GM21515 (cell line): ENCODE data around the gene RAET1G.
"Not testable (repeated sequence)": the region's sequence is repeated elsewhere in the genome, so short reads cannot be mapped to it uniquely, and the experiment has no call there.

ENCODE experiments used
- ATAC-seq: cut with Tn5 transposase; IDR thresholded peaks from one replicate; pipeline ENCODE4 v1.9.1; 2021; ENCODE audit not compliant: unreplicated experiment

RAET1G gene

DNA sequence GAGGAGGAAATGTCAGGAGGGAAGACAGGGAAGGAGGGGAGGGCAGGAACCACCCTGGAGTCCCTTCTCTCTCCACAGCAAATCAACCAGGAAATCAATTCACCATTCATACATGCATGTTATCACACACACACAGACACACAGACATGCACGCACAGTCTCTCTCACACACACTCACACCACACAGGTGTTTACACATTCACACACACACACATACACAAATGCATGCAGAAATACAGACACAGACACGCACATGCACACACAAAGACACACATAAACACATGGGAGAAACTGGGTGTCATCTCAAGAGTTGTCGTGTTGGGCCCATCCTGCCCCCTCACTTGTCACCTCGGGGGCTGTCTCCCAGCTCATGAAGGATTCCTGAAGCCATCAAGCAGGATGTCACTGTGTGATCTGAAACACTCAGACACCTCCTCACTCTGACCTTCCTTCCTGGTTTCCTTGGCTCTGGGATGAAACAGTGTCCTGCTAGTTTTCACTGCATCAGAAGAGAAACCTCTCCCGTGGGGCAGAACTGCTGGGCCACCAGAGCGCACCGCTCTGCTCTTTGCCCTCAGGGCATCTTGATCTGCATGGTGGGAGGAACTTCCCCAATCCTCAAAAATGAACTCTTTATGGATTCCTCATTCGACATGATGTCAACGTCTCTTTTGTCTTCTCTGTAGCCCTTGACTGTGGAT is 9.2 kb downstream of the RAET1G start:
- ATAC-seq, result no peak

DNA sequence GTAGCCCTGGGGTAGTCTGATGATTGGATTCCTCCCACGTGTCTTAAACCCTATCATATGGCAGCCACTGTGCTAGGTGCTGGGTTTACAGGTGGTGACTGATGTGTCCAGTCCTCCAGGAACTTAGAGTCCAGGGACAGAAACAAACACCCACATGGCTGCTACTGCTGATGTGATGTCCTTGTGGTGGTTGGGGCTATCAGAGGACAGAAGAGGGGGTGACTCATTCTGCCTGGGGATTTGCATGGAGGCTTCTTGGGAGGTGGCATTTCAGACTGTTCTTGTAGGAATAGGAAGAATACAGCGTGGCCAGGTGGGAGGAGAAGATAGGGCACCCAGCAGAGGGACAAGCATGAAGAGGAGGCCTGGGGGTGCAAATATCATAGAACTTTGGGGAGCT is 9.8 kb downstream of the RAET1G start:
- no peak for ATAC-seq

DNA sequence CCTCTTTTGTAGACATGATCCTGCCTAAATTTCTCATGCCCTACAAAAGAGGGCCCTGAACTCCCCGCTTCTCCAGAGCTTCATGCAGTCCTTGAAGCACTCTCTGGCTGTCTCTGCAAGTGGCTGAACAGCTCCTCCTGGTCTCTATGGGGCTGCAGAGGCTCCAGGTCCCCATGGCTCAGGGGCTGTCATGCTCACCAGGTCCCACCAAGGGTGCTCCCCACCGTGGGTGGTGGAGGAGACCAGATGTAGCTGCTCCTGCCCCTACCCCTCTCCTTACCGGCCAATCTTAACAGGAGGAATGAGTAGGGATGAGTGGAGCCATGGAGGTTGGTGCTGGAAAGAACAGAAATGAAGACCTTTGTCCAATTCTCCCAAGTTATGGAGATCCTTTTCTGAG is 10.2 kb downstream of the RAET1G start:
- ATAC-seq, result not testable (repeated sequence)

DNA sequence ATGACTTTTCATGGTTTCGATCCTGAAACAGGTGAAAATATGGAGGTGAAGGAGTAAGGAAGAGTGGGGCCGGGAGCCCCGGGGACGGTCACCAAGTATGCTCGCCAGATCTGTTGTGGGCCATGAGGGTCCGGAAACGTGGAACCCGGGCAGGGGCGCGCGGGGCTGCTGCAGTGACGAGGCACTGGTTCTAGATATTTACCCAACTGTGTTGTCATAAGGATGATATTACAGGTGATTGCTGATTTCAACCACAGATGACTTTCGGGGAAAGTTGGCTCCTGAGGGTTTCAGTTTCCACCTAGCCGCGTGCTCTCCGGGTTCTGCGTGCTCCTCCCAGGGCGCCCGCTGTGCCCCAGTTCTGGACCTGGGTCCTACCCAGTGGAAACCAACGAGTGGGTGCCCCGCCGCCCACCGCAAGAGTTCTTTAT is 12.2 kb downstream of the RAET1G start:
- ATAC-seq, result no peak

DNA sequence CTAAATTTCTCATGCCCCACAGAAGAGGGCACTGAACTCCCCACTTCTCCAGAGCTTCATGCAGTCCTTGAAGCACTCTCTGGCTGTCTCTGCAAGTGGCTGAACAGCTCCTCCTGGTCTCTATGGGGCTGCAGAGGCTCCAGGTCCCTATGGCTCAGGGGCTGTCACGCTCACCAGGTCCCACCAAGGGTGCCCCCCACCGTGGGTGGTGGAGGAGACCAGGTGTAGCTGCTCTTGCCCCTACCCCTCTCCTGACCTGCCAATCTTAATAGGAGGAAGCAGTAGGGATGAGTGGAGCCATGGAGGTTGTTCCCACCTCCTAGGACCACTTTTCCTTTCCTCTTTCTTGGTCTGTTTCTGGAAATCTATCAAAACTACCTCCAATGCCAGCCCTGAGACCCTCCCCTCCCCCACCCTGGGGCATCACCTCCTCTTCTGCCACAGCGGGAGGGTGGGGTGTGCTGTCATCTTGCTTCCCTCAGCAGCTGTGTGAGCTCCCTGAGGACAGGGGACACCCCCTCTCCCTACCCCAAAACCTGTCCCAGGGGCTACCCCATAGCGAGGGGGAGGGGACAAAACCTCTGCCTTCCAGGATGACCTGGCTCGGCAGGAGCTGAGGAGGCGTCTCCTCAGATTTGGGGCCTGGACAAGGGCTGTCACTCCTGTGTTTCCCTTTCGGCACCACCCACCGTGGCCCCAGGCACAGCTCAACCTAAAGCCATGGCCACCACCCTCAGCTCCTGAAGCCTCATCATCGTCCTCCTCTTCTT is 13.0 kb downstream of the RAET1G start:
- ATAC-seq, result no peak

DNA sequence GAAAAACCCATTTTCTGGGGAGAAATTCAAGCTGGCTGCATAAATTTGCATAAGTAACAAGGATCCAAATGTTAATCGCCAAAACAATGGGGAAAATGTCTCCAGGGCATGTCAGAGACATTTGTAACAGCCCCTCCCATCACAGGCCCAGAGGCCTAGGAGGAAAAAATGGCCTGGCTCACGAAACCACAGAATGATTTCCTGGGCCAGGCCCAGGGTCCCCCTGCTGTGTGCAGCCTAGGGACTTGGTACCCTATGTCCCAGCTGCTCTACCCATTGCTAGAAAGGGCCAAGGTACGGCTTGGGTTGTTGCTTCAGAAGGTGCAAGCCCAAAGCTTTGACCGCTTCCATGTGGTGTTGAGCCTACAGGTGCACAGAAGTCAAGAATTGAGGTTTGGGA is 14.4 kb downstream of the RAET1G start:
- ATAC-seq, result not testable (repeated sequence)

DNA sequence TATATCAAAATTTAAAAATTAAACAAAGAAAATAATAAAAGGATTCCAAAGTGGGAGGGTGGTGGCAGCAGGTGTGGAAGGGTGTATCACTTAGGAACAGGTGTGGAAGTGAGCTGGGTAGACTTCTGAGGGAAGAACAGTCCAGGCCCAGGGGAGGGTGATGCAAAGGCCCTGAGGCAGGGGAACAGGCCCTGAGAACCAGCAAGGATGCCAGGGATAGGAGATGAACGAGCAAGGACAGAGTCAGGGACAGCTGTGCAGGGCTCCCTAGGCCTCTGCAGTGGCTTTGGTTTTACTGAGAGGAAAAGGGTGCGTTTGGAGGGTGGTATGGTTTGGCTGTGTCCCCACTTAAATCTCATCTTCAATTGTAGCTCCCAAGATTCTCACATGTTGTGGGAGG is 15.6 kb downstream of the RAET1G start:
- no peak for ATAC-seq

DNA sequence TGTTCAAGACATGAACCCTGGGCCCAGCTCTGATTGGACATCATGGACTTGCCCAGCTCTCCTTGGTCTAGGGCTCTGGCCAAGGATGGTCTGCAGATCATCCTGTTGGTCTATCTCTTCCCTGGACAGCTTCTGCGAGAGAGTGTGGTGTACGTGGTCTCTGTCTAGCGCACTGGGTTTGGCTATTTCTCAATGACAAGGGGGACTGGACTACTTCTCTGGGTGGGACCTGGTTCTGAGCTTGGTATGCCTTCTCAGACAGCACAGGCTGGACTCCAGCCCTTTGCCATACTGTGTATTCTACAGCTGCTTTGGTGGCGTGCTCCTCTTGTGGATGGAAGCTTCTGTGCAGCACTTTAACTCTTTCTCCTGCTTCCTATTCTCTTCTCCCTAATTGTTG is 16.5 kb downstream of the RAET1G start:
- no peak for ATAC-seq

DNA sequence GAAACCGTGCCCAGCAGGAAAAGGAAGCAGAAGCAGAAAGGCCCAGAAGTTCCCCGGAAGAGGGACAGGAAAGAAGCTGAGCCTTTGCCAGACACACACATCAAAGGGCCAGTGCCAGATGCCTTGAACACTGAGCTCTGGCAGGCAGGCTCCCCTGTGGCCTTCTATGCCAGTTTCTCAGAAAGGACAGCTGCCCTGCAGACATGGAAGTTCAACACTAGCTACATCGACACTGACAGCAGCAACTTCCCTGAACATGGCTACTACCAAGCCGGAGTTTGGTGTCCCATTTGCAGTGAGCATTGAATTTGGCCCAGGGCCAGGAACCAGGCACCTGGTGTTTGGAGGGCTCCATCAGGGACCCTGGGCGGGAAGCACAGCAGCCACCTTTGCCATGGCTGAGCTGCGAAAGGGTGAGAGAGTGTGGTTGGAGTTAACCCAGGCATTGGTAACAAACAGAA is 17.0 kb downstream of the RAET1G start:
- no peak for ATAC-seq

DNA sequence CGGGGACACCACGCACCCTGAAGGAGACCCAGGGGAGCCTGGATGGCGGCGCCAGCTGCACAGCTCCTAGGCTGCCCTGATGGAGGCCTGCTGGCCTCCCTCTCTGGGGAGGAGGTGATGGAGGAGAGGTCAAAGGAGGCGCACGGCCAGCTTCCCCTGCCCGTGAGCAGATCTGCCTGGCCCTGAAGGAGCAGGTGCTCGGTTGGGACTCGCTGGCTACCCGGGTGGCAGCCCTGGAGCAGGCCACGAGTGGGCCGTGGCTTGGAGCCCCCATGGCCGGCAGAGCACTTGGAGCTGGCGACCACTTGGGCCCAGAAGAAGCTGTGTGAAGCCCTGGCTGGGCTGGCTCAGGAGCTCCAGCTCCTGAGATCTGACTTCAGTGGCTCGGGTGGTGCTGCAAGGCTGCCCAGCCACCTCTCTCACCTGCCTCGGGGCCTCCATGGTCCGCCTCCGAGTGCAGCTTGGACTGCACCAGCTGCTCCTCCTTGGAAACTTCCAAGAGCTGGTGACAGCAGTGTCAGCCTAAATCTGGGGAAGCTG is 17.5 kb downstream of the RAET1G start:
- ATAC-seq, result no peak

DNA sequence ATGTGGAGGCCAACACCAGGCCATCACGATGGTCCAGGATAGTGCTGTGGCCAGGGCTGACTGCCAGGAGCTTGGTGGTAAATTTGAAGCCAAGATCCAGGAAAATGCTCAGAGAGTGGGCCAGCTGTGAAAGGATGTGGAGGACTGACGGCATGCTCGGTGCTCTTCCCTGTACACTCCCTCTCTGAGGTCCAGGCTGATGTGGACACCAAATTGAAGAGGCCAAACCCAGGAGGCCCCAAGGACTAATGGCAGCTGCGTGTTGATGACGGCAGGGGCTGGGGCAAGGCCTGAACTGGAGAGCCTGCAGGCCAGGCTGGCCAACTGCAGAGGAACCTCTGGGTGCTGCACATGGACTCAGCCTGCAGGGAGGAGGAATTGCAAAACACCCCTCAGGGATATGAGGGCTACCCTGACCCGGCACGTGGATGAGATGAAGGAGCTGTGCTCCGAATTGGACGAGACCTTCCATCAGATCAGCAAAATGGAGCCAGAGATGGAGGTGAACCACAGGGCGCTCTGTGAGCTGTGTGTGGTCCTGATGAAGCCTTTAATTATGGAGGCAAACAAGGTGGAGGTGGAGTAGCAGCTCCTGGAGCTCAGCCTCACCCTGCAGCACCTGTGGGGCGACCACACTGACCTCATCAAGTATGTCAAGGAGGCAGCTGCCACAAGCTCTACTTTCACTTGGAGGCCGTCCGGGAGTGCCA is 18.1 kb downstream of the RAET1G start:
- ATAC-seq, result no peak

DNA sequence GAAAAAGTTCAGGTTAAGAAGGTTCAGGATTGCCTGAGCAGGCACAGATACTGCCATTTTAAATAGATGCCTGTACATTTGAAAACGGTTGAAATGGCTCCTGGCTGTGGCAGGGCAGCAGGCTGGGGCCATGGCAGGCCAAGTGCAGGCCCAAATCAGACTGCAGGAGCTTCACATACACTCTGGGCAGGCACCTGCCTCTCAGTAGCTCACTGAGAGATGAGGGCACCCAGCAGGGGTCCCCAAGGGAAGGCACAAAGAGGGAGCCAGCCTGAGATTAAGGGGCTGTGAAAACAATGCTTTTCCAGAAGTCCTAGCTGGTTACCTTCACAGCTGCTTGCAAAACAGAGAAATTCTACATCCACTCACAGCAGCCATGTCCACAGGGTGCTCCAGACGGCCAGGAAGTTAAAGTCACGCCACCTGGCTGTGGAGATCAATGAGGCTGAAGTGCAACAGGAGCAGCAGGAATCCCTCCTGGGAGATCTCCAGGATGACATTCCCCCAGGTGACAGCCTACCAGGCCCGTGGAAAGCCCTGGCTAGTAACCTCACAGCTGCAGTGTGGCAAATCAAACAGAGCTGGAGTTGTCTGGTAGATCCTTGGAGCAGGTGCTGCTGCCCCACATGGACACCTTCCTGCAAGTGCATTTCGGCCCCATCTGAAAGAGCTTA is 18.8 kb downstream of the RAET1G start:
- ATAC-seq, result no peak

DNA sequence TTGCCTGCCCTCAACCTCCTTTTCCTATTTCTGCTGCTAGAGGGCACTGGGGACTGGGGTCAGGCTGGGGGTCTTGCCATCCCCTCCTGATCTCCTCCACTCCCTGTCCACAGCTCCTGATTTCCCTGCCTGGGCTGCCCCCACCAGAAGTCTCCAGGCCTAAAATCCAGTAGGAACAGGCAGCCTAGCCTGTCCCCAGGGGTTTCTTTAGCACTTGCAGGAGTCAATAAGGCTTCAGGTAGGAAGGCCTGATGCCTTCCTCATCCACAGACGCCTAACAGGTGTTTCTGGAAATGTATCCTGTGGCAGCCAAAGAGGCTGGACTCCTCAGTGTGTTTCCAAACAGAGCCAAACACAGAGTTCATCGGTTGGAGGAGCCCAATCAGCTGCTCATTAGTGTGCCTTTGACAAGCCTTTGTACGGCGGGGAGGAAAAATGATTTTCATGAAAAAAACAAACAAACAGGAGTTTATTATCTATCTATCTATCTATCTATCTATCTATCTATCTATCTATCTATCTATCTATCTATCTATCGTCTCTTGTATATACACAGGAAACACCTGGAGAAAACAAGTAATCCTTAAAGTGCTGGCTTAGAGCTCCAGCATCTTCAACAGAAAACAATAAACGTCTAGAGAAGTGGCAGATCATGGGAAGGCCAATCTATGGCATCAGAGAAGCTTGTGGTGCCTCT is 21.3 kb downstream of the RAET1G start:
- ATAC-seq, result no peak

DNA sequence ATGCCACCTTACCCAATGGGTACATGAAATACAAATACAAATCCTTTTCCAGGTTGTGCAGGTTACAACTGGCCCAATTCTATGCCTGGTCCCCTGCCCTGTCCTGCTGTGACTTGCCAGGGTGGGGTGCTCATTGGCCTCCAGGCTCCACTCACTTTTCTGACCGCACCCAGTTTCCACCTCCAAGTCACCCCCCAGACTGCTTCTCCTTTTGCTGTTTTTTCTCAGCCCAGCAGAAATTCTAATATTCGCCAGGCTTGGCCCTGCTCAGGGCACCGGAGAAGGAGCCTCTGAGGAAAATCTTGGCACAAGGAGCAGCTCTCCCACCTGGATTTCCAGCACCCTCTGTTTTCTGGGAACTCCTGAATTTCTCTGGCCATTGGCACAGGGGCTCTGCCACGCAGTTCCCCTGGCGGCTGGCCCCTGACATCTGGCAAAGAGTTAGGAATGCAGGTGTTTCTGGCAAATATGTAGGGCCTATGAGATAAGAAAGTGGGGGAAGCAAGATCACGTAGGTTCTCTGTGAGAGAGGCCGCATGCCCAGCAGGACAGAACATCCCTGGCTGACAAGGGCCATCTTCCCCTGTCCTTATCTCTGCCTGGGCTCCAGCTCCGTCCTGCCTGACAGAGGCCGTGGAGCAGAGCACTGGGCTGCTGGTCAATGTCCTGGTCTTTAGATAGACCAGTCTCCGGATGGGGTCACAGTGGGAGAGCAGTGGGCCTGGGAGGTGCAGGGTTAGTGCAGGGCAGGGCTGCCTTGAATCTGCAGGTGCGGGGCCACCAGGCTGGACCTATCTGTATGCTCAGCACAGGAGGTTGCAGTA is 22.1 kb downstream of the RAET1G start:
- ATAC-seq, result no peak

DNA sequence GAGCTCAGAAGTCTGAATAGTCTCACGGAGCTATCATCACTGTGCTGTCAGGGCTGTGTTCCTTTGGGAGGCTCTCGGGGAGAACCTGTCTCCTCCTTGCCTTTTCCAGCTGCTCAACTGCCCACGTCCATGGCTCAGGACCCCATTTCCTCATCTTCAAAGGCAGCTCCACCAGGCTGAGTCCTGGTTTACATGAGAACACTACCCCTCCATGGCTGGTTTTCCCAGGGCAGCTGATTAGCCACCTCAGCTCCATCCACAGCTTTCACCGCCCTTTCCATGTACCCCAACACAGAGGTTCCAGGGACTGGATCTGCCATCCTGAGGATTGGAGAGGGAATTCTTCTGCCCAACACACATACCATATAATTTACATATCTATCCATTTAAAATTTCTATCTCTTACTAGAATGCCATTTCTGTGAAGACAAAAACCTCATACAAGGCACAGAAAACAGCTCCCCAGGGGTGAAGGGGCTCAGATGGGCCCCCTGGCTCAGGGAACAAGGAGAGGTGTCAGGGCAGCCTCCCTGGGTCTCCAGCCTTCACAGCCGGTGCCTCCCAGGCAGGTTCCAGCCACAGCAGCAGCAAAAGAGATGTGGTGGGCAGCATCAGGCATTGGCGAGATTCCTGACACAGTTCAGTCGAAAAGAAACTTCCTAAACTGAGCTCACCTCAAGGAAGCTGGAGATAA is 22.8 kb downstream of the RAET1G start:
- no peak for ATAC-seq

DNA sequence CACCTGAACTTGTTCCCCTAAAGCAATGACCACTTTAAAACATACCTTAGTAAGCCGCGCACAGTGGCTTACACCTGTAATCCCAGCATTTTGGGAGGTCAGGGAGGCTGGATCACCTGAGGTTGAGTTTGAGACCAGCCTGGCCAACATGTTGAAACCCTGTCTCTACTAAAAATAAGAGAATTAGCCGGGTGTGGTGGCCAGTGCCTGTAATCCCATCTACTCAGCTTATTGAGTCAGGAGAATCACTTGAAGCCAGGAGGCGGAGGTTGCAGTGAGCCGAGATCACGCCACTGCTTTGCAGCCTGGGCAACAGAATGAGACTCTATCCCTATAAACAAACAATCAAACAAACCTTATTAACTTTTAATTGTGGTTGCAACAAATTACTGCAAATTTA is 23.4 kb downstream of the RAET1G start:
- no peak for ATAC-seq

DNA sequence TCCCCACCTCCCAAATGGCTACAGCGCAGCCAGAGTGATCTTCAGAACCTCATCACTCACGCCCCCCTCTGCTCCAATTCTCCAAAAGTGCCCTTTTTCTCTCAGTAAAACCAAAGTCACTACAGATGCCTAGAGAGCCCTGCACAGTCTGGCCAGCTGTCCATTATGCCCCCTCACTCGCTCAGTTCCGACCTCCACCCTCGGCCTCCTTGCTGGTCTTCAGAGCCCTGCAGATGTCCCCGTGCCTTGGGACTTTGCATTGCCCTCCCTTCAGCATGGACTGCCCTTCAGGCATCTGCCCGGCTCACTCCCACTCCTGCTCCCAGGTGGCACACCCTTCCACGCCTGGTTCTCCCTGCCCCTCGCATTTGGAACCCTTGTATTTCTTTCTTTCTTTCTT is 24.0 kb downstream of the RAET1G start:
- no peak for ATAC-seq

DNA sequence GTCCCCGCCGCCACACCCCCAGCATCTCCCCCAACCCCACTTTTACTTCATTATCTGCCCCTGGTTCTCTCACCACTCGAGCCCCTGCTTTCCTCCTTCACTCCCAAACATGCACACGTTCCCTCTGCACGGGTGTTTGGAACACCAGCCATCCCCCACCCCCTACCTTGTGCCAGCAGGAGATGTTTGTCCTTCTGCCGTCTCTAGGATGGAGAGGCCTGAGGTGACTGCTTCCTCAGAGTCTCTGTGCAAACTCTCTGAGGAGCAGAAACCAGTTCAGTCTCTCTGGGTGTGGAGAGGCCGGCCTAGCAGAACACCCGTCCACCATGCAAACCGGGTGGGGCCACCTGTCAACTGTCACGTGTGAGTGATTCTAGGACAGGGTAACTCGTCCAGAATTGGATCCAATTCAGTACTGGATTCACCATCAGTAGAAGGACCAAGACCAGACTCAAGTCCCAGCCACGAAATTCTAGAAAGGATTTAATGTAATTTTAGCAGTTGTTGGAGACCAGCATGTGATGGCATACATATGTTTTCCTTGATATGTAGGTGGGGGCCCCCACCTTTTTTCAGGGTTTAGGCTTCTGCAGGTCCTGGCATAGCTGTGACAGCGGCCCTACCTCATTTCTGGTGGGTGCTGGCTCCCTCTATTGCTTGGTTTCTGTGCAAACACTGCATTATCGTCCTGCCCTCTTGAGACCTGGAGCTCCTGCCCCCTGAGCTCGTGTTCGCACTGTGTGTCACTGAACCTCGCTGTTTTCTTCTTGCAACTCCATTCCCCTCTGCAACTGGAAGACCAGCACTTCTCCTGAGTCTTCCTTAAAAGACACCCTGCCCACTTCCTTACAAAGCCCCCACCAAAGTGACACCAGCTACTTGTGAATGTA is 24.8 kb downstream of the RAET1G start, which contains the start of gene RAET1E:
RAET1E (minus strand) TSS at position 259 of the 890 bp plus-strand sequence. CDS start 7,212 bp downstream, outside the sequence.
- ATAC-seq, result no peak
